ENCODE results near the gene LRRC3C. TPM values are rescaled to one million over a fixed set of nuclear protein-coding genes. Genes with fewer than 3 reads are reported as not detected.

Gene LRRC3C
- total and polyA plus RNA-seq, 4 donors, result not detected

DNA sequence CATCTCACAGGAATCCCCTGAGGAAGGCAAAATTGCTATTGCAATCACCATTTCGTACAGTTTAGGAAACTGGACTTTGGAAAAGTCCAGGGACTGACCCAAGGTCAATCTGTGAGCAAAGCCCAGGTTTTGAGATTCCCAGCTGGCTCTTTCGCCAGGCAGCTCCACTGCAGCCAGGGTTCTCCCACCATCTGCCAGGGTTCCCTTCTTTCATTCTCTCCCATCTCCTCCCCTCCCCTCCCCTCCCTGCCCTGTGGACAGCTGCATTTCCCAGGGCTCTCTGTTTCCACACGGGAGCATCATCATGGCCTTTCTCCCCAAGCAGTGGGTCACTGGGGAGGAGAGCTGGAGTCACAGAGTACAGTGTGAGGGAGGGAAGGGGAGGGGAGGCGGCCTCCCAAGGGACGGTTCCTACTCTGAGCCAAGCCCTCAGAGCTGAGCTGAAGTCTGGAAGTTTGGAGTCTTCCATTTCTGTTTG is 23.4 kb downstream of the LRRC3C start:
- Histone ChIP-seq H3K27ac (ENCODE audit: low read depth in 1 of 2, low read length in 1 of 2) (no peak overlapping the region), H3K36me3 (ENCODE audit: control insufficient read depth in 4 of 4, insufficient read depth in 4 of 4, low read length in 4 of 4) (no peaks in the 10 kb centered on the region), H3K27me3 (ENCODE audit: control insufficient read depth in 3 of 3, insufficient read depth in 3 of 3, low read length in 2 of 3) (no peaks in the 10 kb centered on the region), H3K9ac (ENCODE audit: insufficient read depth in 1 of 2, low read length in 2 of 2) (no peak overlapping the region), H3K9me3 (ENCODE audit: control insufficient read depth in 4 of 4, insufficient read depth in 3 of 4, low read length in 3 of 4) (no peaks in the 10 kb centered on the region), H3K4me1 (ENCODE audit: control insufficient read depth in 5 of 5, insufficient read depth in 5 of 5, low read length in 5 of 5) (peaks cover 0 to 18% (median 0%) of the 10 kb centered on the region in 5 donors), H3K4me3 (no peak overlapping the region)
- DNase-seq (no peak), ATAC-seq (ENCODE audit: insufficient read depth, low FRiP score) (no peak)
- 64 to 70% methylated on average over 5 of the region's 5 CpGs for WGBS, 2 donors
- TF ChIP-seq, protein P1, sequence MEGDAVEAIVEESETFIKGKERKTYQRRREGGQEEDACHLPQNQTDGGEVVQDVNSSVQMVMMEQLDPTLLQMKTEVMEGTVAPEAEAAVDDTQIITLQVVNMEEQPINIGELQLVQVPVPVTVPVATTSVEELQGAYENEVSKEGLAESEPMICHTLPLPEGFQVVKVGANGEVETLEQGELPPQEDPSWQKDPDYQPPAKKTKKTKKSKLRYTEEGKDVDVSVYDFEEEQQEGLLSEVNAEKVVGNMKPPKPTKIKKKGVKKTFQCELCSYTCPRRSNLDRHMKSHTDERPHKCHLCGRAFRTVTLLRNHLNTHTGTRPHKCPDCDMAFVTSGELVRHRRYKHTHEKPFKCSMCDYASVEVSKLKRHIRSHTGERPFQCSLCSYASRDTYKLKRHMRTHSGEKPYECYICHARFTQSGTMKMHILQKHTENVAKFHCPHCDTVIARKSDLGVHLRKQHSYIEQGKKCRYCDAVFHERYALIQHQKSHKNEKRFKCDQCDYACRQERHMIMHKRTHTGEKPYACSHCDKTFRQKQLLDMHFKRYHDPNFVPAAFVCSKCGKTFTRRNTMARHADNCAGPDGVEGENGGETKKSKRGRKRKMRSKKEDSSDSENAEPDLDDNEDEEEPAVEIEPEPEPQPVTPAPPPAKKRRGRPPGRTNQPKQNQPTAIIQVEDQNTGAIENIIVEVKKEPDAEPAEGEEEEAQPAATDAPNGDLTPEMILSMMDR (IDR thresholded peaks at IDR 0.05; ENCODE audit: control extremely low read depth, extremely low read depth), result no peak

DNA sequence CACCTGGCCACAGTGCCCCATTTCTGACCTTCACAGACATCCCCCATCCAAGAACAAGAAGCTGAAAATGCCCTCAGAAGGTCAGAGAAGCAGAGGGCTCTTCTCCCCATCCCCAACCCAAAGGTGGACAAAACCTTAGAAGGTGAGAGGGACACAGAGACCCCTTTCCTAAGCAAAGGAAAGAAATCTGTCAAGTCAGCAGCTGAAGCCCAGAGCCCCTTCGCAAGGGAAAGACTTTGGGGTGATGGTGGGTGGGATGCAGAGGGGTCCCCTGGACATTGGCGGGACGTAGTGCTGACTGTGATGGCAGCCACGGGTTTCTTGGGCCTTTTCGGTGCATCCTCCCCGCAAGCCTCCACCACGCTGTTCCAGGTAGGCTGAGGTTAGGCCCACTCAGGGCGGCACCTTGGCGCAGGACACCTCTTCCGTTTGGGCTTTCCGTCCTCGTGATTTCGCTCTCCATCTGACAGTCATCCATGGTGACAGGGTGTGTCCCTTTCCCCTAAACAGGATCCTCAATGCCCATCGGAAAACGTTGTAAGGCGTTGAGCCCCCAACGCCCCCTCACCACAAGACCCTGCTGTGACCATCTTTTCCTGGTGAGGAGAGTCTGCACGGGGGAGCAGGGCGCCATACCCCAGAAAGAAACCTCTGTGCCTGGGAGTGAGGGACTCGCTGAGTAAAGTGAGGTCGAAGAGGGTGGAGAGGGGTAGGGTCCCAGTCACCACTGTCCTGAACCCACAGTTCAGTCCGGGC is 24.6 kb downstream of the LRRC3C start:
- WGBS, 2 donors, result 51 to 63% methylated on average over 22 of the region's 22 CpGs
- peak overlapping the region in 1 of 2 donors; percentile 54 for H3K9ac ChIP-seq (ENCODE audit: insufficient read depth in 1 of 2, low read length in 2 of 2)
- TF ChIP-seq, protein P1 (IDR thresholded peaks at IDR 0.05; ENCODE audit: control extremely low read depth, extremely low read depth), result no peak
- DNase-seq, result no peak
- H3K4me3 ChIP-seq, result peak overlapping the region; percentile 35
- peak overlapping the region in 1 of 2 donors; percentile 80 for H3K27ac ChIP-seq (ENCODE audit: low read depth in 1 of 2, low read length in 1 of 2)
- H3K27me3 ChIP-seq (ENCODE audit: control insufficient read depth in 3 of 3, insufficient read depth in 3 of 3, low read length in 2 of 3), result no peaks in the 10 kb centered on the region
- no peak for ATAC-seq (ENCODE audit: insufficient read depth, low FRiP score)
- no peaks in the 10 kb centered on the region for H3K36me3 ChIP-seq (ENCODE audit: control insufficient read depth in 4 of 4, insufficient read depth in 4 of 4, low read length in 4 of 4)
- H3K4me1 ChIP-seq (ENCODE audit: control insufficient read depth in 5 of 5, insufficient read depth in 5 of 5, low read length in 5 of 5), result peaks cover 0 to 18% (median 0%) of the 10 kb centered on the region in 5 donors
- no peaks in the 10 kb centered on the region for H3K9me3 ChIP-seq (ENCODE audit: control insufficient read depth in 4 of 4, insufficient read depth in 3 of 4, low read length in 3 of 4)

DNA sequence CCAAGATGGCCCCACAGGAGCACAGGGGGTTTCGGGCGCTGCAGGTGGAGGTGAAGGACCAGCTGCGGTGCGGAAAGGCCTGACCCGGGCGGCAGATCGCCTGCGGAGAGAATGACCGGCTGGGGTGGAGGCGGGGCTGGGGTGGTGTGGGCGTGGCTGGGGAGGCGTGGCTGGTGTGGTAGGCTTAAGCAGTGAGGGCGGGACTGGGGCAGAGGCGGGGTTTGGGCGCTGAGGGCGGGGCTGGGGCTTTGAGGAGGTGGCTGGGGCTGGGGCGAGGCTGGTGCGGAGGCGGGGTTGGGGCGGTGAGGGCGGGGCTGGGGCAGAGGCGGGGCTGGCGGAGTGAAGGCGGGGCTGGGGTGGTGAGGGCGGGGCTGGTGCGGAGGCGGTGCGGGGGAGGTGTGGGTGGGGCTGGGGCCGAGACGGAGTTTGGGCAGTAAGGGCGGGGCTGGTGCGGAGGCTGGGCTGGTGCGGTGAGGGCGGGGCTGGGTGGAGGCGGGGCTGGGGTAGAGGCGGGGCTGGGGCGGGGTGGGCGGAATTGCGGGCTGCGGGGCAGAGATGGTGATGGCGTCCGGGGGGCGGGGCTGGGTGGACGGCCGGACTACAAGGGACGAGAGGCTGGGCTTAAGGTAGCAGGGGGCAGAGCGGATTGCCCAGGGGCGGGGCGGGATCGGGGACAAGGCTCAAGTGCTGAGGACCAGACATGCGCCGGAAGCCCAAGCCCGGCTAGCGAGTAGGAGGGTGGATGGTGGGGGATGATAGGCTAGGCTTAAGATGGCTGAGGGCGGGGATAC is 25.3 kb downstream of the LRRC3C start:
- Histone ChIP-seq H3K4me1 (ENCODE audit: control insufficient read depth in 5 of 5, insufficient read depth in 5 of 5, low read length in 5 of 5) (peaks cover 0 to 18% (median 0%) of the 10 kb centered on the region in 5 donors), H3K27me3 (ENCODE audit: control insufficient read depth in 3 of 3, insufficient read depth in 3 of 3, low read length in 2 of 3) (no peaks in the 10 kb centered on the region), H3K9me3 (ENCODE audit: control insufficient read depth in 4 of 4, insufficient read depth in 3 of 4, low read length in 3 of 4) (no peaks in the 10 kb centered on the region), H3K9ac (ENCODE audit: insufficient read depth in 1 of 2, low read length in 2 of 2) (peak overlapping the region in 1 of 2 donors; percentile 39), H3K36me3 (ENCODE audit: control insufficient read depth in 4 of 4, insufficient read depth in 4 of 4, low read length in 4 of 4) (no peaks in the 10 kb centered on the region), H3K4me3 (peak overlapping the region; percentile 35), H3K27ac (ENCODE audit: low read depth in 1 of 2, low read length in 1 of 2) (peak overlapping the region in 1 of 2 donors; percentile 80)
- peak; percentile 96 to 99 (median 97) for DNase-seq
- TF ChIP-seq, protein P1 (IDR thresholded peaks at IDR 0.05; ENCODE audit: control extremely low read depth, extremely low read depth), result no peak
- ATAC-seq (ENCODE audit: insufficient read depth, low FRiP score), result peak; percentile 93
- 2% methylated on average over 35 to 54 of the region's 55 CpGs for WGBS, 2 donors

Measured in lung (tissue), 12 donors.